H1 (cell line): Measurements from ENCODE around the gene WBP4. TPM values are rescaled to one million over a fixed set of nuclear protein-coding genes. Genes with fewer than 3 reads are reported as not detected.

Experiments
- EZH2 ChIP-seq: fragments of 200-600 bp; sonication (generic); IDR thresholded peaks from 2 replicates; pipeline ENCODE4 v1.7.1; 2012; ENCODE audit warnings: low read depth, mild to moderate bottlenecking, moderate library complexity, low read length, inconsistent platforms; ENCODE audit not compliant: severe bottlenecking
- HDAC2 ChIP-seq, 2 experiments: fragments of 300-600 bp in 1 of 2; sonication (generic) in 1 of 2; IDR thresholded peaks; 2 replicates each; pipeline ENCODE4 v1.6.1; 2011 to 2012; ENCODE audit warnings: low read depth in 2 of 2, low read length in 2 of 2, mild to moderate bottlenecking in 2 of 2, moderate library complexity in 2 of 2, borderline replicate concordance in 1 of 2, inconsistent platforms in 1 of 2
- KDM1A ChIP-seq: fragments of 200-600, 300-600 bp; sonication (generic); IDR thresholded peaks from 2 replicates; pipeline ENCODE4 v1.7.1; 2016; ENCODE audit warnings: mild to moderate bottlenecking, low read length, borderline replicate concordance
- POLR2AphosphoS5 ChIP-seq: IDR thresholded peaks from 2 replicates; pipeline ENCODE4 v1.6.1; 2011; ENCODE audit warnings: low read depth, low read length
- POU5F1 ChIP-seq: IDR thresholded peaks from 2 replicates; pipeline ENCODE4 v1.6.1; 2011; ENCODE audit warnings: low read depth, mild to moderate bottlenecking, low read length, moderate library complexity
- TAF1 ChIP-seq: IDR thresholded peaks from 2 replicates; pipeline ENCODE4 v1.6.1; 2011; ENCODE audit warnings: mild to moderate bottlenecking, low read depth, low read length
- TCF12 ChIP-seq: IDR thresholded peaks from 2 replicates; pipeline ENCODE4 v1.6.1; 2011; ENCODE audit warnings: low read depth, mild to moderate bottlenecking, low read length
- polyA plus RNA-seq, 7 experiments: library from polyadenylated mRNA; depleted of rRNA in 3 of 7; stranded (reverse) in 5 of 7; unstranded in 2 of 7; fragments of >200 nt in 5 of 7; fragments of 200-250 nt in 2 of 7; gene quantifications; 1 replicate in 5 of 7; 2 replicates in 1 of 7; 4 replicates in 1 of 7; pipeline versions ENCODE4 v1.2.1 to v1.2.3, GENCODE V29; 2011 to 2013; ENCODE audit warnings: missing spikeins in 2 of 7, mixed read lengths in 2 of 7
- total RNA-seq: library from RNA; stranded (reverse); fragmentation: NEBNext Ultra II Directional; extraction: Animal tissue kit (Norgen Biotek cat#: 25700); gene quantifications from 2 replicates; pipeline ENCODE4 v1.2.1, GENCODE V29; 2021
- TF ChIP-seq, protein P1 (sequence below): fragments of 300-600 bp; sonication (generic); IDR thresholded peaks from 2 replicates; pipeline ENCODE4 v1.7.1; 2012; ENCODE audit warnings: low read length, moderate library complexity, mild to moderate bottlenecking, inconsistent platforms; ENCODE audit not compliant: insufficient replicate concordance

The WBP4 gene
- total and polyA plus RNA-seq, 2 of the 8 experiments (the other 6 are each of a cell fraction or from before 2014, with no cell fraction given), result 3.0 to 10.0 TPM

DNA sequence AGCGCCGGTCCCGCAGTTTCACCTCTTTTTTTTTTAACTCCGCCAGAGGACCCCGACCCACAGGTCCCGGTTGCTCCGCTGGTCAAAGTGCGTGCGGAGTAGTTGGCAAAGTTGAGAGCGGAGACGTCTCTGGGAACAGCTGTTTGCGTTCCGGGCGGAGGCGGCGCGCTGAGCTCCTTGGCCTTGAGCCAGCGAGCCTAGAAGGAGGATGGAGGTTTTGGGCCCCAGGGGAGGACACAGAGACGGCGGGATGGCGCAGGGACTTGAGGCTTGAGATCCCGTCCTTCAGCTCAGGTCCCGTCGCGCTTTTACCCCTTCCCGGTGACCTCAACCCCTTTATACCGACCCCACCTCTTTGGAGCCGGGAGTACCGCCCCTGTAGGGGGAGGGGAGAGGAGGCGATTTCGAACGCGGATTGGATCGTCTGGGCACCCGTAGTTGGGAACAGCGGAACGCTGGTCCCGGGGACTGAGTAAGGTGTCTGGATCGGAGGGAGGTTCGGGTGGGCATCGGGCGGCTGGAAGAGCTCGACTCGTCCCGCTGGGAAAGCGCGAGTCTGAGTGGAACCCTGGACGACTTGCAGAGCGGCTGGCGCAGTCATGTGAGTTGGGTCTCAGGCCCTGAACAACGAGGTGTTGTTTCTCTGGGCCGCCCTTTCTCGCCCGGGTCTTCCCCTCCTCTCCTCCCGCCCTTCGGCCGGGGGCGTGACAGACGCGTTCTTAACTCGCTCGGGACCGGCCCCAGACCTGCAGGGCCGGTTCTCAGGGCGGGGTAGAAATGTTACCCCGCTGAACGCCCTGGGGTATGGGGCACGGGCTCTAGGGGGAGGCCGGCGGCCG is at the start of gene WBP4 (continued):
- TF ChIP-seq, protein P1, sequence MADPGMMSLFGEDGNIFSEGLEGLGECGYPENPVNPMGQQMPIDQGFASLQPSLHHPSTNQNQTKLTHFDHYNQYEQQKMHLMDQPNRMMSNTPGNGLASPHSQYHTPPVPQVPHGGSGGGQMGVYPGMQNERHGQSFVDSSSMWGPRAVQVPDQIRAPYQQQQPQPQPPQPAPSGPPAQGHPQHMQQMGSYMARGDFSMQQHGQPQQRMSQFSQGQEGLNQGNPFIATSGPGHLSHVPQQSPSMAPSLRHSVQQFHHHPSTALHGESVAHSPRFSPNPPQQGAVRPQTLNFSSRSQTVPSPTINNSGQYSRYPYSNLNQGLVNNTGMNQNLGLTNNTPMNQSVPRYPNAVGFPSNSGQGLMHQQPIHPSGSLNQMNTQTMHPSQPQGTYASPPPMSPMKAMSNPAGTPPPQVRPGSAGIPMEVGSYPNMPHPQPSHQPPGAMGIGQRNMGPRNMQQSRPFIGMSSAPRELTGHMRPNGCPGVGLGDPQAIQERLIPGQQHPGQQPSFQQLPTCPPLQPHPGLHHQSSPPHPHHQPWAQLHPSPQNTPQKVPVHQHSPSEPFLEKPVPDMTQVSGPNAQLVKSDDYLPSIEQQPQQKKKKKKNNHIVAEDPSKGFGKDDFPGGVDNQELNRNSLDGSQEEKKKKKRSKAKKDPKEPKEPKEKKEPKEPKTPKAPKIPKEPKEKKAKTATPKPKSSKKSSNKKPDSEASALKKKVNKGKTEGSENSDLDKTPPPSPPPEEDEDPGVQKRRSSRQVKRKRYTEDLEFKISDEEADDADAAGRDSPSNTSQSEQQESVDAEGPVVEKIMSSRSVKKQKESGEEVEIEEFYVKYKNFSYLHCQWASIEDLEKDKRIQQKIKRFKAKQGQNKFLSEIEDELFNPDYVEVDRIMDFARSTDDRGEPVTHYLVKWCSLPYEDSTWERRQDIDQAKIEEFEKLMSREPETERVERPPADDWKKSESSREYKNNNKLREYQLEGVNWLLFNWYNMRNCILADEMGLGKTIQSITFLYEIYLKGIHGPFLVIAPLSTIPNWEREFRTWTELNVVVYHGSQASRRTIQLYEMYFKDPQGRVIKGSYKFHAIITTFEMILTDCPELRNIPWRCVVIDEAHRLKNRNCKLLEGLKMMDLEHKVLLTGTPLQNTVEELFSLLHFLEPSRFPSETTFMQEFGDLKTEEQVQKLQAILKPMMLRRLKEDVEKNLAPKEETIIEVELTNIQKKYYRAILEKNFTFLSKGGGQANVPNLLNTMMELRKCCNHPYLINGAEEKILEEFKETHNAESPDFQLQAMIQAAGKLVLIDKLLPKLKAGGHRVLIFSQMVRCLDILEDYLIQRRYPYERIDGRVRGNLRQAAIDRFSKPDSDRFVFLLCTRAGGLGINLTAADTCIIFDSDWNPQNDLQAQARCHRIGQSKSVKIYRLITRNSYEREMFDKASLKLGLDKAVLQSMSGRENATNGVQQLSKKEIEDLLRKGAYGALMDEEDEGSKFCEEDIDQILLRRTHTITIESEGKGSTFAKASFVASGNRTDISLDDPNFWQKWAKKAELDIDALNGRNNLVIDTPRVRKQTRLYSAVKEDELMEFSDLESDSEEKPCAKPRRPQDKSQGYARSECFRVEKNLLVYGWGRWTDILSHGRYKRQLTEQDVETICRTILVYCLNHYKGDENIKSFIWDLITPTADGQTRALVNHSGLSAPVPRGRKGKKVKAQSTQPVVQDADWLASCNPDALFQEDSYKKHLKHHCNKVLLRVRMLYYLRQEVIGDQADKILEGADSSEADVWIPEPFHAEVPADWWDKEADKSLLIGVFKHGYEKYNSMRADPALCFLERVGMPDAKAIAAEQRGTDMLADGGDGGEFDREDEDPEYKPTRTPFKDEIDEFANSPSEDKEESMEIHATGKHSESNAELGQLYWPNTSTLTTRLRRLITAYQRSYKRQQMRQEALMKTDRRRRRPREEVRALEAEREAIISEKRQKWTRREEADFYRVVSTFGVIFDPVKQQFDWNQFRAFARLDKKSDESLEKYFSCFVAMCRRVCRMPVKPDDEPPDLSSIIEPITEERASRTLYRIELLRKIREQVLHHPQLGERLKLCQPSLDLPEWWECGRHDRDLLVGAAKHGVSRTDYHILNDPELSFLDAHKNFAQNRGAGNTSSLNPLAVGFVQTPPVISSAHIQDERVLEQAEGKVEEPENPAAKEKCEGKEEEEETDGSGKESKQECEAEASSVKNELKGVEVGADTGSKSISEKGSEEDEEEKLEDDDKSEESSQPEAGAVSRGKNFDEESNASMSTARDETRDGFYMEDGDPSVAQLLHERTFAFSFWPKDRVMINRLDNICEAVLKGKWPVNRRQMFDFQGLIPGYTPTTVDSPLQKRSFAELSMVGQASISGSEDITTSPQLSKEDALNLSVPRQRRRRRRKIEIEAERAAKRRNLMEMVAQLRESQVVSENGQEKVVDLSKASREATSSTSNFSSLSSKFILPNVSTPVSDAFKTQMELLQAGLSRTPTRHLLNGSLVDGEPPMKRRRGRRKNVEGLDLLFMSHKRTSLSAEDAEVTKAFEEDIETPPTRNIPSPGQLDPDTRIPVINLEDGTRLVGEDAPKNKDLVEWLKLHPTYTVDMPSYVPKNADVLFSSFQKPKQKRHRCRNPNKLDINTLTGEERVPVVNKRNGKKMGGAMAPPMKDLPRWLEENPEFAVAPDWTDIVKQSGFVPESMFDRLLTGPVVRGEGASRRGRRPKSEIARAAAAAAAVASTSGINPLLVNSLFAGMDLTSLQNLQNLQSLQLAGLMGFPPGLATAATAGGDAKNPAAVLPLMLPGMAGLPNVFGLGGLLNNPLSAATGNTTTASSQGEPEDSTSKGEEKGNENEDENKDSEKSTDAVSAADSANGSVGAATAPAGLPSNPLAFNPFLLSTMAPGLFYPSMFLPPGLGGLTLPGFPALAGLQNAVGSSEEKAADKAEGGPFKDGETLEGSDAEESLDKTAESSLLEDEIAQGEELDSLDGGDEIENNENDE, result no peak
- no peak for TF ChIP-seq KDM1A
- no peak for TF ChIP-seq POU5F1
- TF ChIP-seq TCF12, result no peak
- TF ChIP-seq POLR2AphosphoS5, result peak; percentile 98
- TF ChIP-seq TAF1, result peak; percentile 85
- 0 out of 4 replicates have a peak, but pooled peaks of 1 of the 2 experiments have one; percentile 75 for TF ChIP-seq HDAC2 (IDR thresholded peaks at IDR 0.05; ENCODE audit: borderline replicate concordance in 1 of 2, low read depth in 2 of 2, low read length in 2 of 2)
- no peak for TF ChIP-seq EZH2
